IMR-90 (cell line): ENCODE data around the gene ASAP2. TPM values are rescaled to one million over a fixed set of nuclear protein-coding genes. Genes with fewer than 3 reads are reported as not detected.

ENCODE experiments used
- ATAC-seq: fragments of 200-7000 bp; cut with Tn5 transposase; 2 replicates; pipeline ENCODE4 v1.9.1; 2020; ENCODE audit warnings: low read depth, mild to moderate bottlenecking, moderate library complexity
- BruUV-seq: library from RNA; stranded (reverse); fragments of 400-500 nt; replicated peaks from 2 replicates; lab custom pipeline; 2021; lab: Mats Ljungman, UMichigan
- CTCF ChIA-PET: fragments of 300-600 bp; formaldehyde crosslinking; extraction: SDS; loops from one replicate; lab custom pipeline; 2021; ENCODE audit warnings: antibody characterized with exemption; lab: Yijun Ruan, JAX
- POLR2A ChIA-PET: fragments of 300-600 bp; sonication (Branson Sonifier 250); formaldehyde crosslinking; loops from one replicate; lab custom pipeline; 2022; ENCODE audit warnings: antibody characterized with exemption; ENCODE audit not compliant: unreplicated experiment; lab: Charles Lee
- DNase-seq: peaks from one replicate; pipeline ENCODE4 v3.0.0; 2013
- H2AFZ ChIP-seq: replicated peaks from 2 replicates; pipeline ENCODE3; 2013; ENCODE audit warnings: low read length, mild to moderate bottlenecking; ENCODE audit not compliant: poor library complexity
- H2AK5ac ChIP-seq: 2 replicates; pipeline ENCODE4 v1.6.1; 2013; ENCODE audit warnings: low read depth, low read length, inconsistent platforms
- H2AK9ac ChIP-seq: replicated peaks from 2 replicates; pipeline ENCODE3; 2013; ENCODE audit warnings: mild to moderate bottlenecking, low read depth, low read length, moderate library complexity; ENCODE audit not compliant: poor library complexity
- H2BK120ac ChIP-seq: 2 replicates; pipeline ENCODE4 v1.6.1; 2013; ENCODE audit warnings: low read depth, low read length, inconsistent platforms
- H2BK15ac ChIP-seq: 3 replicates; pipeline ENCODE4 v1.6.1; 2013; ENCODE audit warnings: low read depth, low read length, inconsistent platforms
- H2BK20ac ChIP-seq: 2 replicates; pipeline ENCODE4 v1.6.1; 2013; ENCODE audit warnings: low read depth, mild to moderate bottlenecking, inconsistent platforms, low read length, moderate library complexity
- H2BK5ac ChIP-seq: 2 replicates; pipeline ENCODE4 v1.6.1; 2013; ENCODE audit warnings: mild to moderate bottlenecking, low read depth, low read length, inconsistent platforms; ENCODE audit not compliant: poor library complexity, severe bottlenecking
- H3K14ac ChIP-seq: replicated peaks from 2 replicates; pipeline ENCODE4 v1.6.1; 2013; ENCODE audit warnings: low read depth, low read length, inconsistent platforms
- H3K18ac ChIP-seq: 2 replicates; pipeline ENCODE4 v1.6.1; 2013; ENCODE audit warnings: low read depth, low read length, control low read depth
- H3K23ac ChIP-seq: 2 replicates; pipeline ENCODE4 v1.6.1; 2013; ENCODE audit warnings: low read depth, low read length, inconsistent platforms
- H3K27ac ChIP-seq: 2 replicates; pipeline ENCODE4 v1.5.1; 2013; ENCODE audit warnings: mild to moderate bottlenecking, control low read depth, low read length; ENCODE audit not compliant: insufficient read depth
- H3K27me3 ChIP-seq: 2 replicates; pipeline ENCODE4 v1.6.1; 2013; ENCODE audit warnings: low read length; ENCODE audit not compliant: control insufficient read depth, insufficient read depth
- H3K36me3 ChIP-seq: 2 replicates; pipeline ENCODE4 v1.6.1; 2013; ENCODE audit warnings: low read length, mixed read lengths; ENCODE audit not compliant: control insufficient read depth, insufficient read depth
- H3K4ac ChIP-seq: 2 replicates; pipeline ENCODE4 v1.6.1; 2013; ENCODE audit warnings: low read depth, low read length, inconsistent platforms
- H3K4me1 ChIP-seq: 2 replicates; pipeline ENCODE4 v1.6.1; 2013; ENCODE audit warnings: low read length, mixed read lengths; ENCODE audit not compliant: control insufficient read depth, insufficient read depth
- H3K4me2 ChIP-seq: 2 replicates; pipeline ENCODE4 v1.6.1; 2013; ENCODE audit warnings: low read depth, mild to moderate bottlenecking, control low read depth, low read length, moderate library complexity
- H3K4me3 ChIP-seq: 2 replicates; pipeline ENCODE4 v1.5.1; 2013; ENCODE audit warnings: low read depth, mild to moderate bottlenecking, control low read depth, low read length, moderate library complexity; ENCODE audit not compliant: insufficient read depth
- H3K56ac ChIP-seq: 2 replicates; pipeline ENCODE4 v1.6.1; 2013; ENCODE audit warnings: low read length, inconsistent platforms; ENCODE audit not compliant: insufficient read depth; ENCODE audit errors: extremely low read depth
- H3K79me1 ChIP-seq, 2 experiments: 2 replicates each; pipeline ENCODE4 v1.6.1; 2013; ENCODE audit warnings: low read length in 2 of 2, inconsistent platforms in 1 of 2, low read depth in 1 of 2
- H3K9ac ChIP-seq: 2 replicates; pipeline ENCODE4 v1.6.1; 2013; ENCODE audit warnings: low read depth, low read length, control low read depth
- H3K9me1 ChIP-seq: 2 replicates; pipeline ENCODE4 v1.6.1; 2013; ENCODE audit warnings: low read length, inconsistent platforms; ENCODE audit not compliant: insufficient read depth
- H3K9me3 ChIP-seq: 2 replicates; pipeline ENCODE4 v1.6.1; 2013; ENCODE audit warnings: low read length; ENCODE audit not compliant: control insufficient read depth, insufficient read depth
- H4K20me1 ChIP-seq: 2 replicates; pipeline ENCODE4 v1.6.1; 2013; ENCODE audit warnings: low read length, inconsistent platforms; ENCODE audit not compliant: insufficient read depth
- H4K5ac ChIP-seq: 2 replicates; pipeline ENCODE4 v1.6.1; 2013; ENCODE audit warnings: mild to moderate bottlenecking, low read depth, low read length, control low read depth
- H4K8ac ChIP-seq, 2 experiments: 2 replicates each; pipeline ENCODE4 v1.6.1; 2013; ENCODE audit warnings: low read depth in 2 of 2, low read length in 2 of 2, control low read depth in 1 of 2, inconsistent platforms in 1 of 2
- H4K91ac ChIP-seq: 2 replicates; pipeline ENCODE4 v1.6.1; 2013; ENCODE audit warnings: low read depth, low read length, inconsistent platforms; ENCODE audit not compliant: insufficient read depth
- CEBPB ChIP-seq: IDR thresholded peaks from 2 replicates; pipeline ENCODE4 v1.6.1; 2012; ENCODE audit warnings: low read depth, low read length, improper control_type of control experiment
- FOS ChIP-seq: fragments of 150-350 bp; IDR thresholded peaks from 2 replicates; pipeline ENCODE4 v1.6.1; 2016; ENCODE audit warnings: low read depth, low read length
- MAZ ChIP-seq: IDR thresholded peaks from 2 replicates; pipeline ENCODE4 v1.6.1; 2012; ENCODE audit warnings: low read depth, mild to moderate bottlenecking, low read length, improper control_type of control experiment, moderate library complexity, borderline replicate concordance
- SMC3 ChIP-seq: fragments of 150-350 bp; IDR thresholded peaks from 2 replicates; pipeline ENCODE4 v1.6.1; 2016; ENCODE audit warnings: low read depth, mild to moderate bottlenecking, antibody characterized with exemption, low read length, moderate library complexity
- WGBS, 2 experiments: methylation state at CpG; one replicate each; pipeline versions ENCODE4 v1.1.5 to v1.1.7; 2013; ENCODE audit warnings: missing lambda C conversion rate in 2 of 2; ENCODE audit not compliant: insufficient read length in 1 of 2; ENCODE audit errors: extremely low coverage in 2 of 2; 5-methylcytosine and 5-hydroxymethylcytosine counted together
- dilution Hi-C: fragments of 300-500 bp; cut with HindIII; formaldehyde crosslinking; loops from one replicate; pipeline ENCODE4 v1.14.3; 2018; ENCODE audit warnings: low sequenced_read_pairs; ENCODE audit not compliant: unreplicated experiment
- in situ Hi-C: fragments of 300-500 bp; cut with MboI; formaldehyde crosslinking; loops from 3 replicates; pipeline ENCODE4 v1.14.3; 2019; ENCODE audit warnings: low sequenced_read_pairs, inconsistent platforms, mixed read lengths
- intact Hi-C: fragments of 100-400 bp; cut with micrococcal nuclease; formaldehyde crosslinking; loops from 2 replicates; pipeline ENCODE4 v1.10.0; 2022
- polyA plus RNA-seq, 3 experiments: library from polyadenylated mRNA; depleted of rRNA; stranded (reverse); fragments of >200 nt; gene quantifications; 2 replicates each; pipeline ENCODE4 v1.2.3, GENCODE V29; 2012; ENCODE audit warnings: low replicate concordance in 1 of 3
- total RNA-seq: library from RNA; depleted of rRNA; stranded (reverse); fragments of >200 nt; gene quantifications from 2 replicates; pipeline ENCODE4 v1.2.3, GENCODE V29; 2012

ASAP2 gene
- total and polyA plus RNA-seq, 2 of the 4 experiments (the other 2 are of a cell fraction): 19.7 to 28.1 TPM

DNA sequence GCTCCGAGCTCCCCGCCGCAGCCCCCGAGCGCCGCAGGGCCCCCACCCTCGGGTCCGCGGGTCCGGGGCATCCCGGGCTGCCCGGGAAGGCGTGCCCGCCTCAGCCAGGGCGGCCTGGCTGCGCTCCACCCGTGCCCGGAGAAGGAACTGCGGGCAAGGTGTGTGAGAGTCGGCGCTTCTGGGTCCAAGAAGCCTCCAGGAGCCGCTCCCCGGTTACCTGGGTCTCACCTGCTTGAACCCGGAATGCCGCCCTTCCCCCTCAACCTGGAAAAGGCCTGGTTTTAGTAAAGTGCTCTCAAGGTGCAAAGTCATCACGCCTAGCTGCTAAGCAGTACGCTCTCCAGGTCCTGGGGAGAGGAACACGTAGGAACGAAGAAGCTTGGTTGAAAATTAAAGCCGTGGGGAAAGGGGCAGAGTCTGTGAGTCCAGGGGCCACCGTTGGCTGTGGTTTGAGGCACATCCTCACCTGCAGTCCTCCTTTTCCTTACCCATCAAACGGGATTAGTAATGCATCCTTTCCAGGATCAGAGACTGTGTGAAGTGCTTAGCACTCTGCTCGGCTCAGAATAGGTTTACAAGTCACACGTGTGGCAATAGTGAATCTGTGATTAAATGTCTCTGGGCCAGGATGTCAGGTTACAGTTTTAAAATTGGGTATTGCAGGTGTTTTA, 1.2 kb downstream of the ASAP2 start:
- DNase-seq: no peak

More for the DNA sequence above, 1.2 kb downstream of the ASAP2 start:
- in situ Hi-C loops (loop anchor here (10.0 kb wide), 1 partner anchor 127 kb away; no protein-coding TSS in a partner anchor), intact Hi-C loops (loop anchor here (1.0 to 5.0 kb wide), 5 partner anchors 27 to 215 kb away; partner anchors contain the start of genes CPSF3 and ITGB1BP1), dilution Hi-C loops (no loop called here)
- Histone ChIP-seq H4K20me1 (peaks cover 36% of the 10 kb centered on the region; the same call in 1 of the 2 replicates), H3K14ac (peak overlapping the region; percentile 94), H3K4me2 (peak overlapping the region; percentile 95), H2BK15ac (peak overlapping the region; percentile 18; the same call in 1 of the 3 replicates), H3K9ac (peak overlapping the region; percentile 91), H3K18ac (peak overlapping the region; percentile 63), H3K4ac (peak overlapping the region; percentile 85), H3K9me3 (no peaks in the 10 kb centered on the region), H3K79me1 (peaks cover under 1 to 35% of the 10 kb centered on the region in 2 experiments; a peak in 3 of 4 replicates), H4K8ac (peak overlapping the region; percentile 7 to 68; a peak in 2 of 4 replicates), H4K91ac (peak overlapping the region; percentile 61), H2BK20ac (peak overlapping the region; percentile 69), H2AK5ac (peak overlapping the region; percentile 96), H2BK120ac (peak overlapping the region; percentile 72; the same call in 1 of the 2 replicates), H3K23ac (peak overlapping the region; percentile 99), H2AK9ac (peak overlapping the region; percentile 97), H3K27ac (peak overlapping the region; percentile 80), H3K4me3 (peak overlapping the region; percentile 96), H2AFZ (peak overlapping the region; percentile 74), H3K9me1 (peaks cover 14% of the 10 kb centered on the region), H3K4me1 (peaks cover 8% of the 10 kb centered on the region), H4K5ac (peak overlapping the region; percentile 55), H3K27me3 (no peaks in the 10 kb centered on the region), H3K36me3 (no peaks in the 10 kb centered on the region), H2BK5ac (peak overlapping the region; percentile 82), H3K56ac (peak overlapping the region; percentile 58)
- CTCF ChIA-PET: interaction anchor here (1.1 to 1.3 kb wide), 2 partner anchors 16 to 126 kb away, joined by 3 to 4 read pairs; no protein-coding TSS in a partner anchor
- WGBS, 2 experiments: 0% methylated on average over 4 of the region's 34 CpGs; no CpG with 5 or more reads in 1 of the 2 experiments
- POLR2A ChIA-PET: no interaction called here
- no peak for ATAC-seq
- peak; percentile 24; the same call in 1 of the 2 replicates for TF ChIP-seq MAZ
- 0 out of 2 replicates have a peak, but pooled peaks have one; percentile 11 for TF ChIP-seq CEBPB
- TF ChIP-seq SMC3: peak; percentile 12; the same call in 1 of the 2 replicates
- no peak for TF ChIP-seq FOS
- no TSS peak for BruUV-seq
